Stimulated activated CD8-positive, alpha-beta memory T cell treated with anti-CD3 and anti-CD28 coated beads, Interleukin-7, amount 100 ng/mL, for 24 hours (primary cell): ENCODE results near the gene MAN2A1.
"Not testable (repeated sequence)": the region's sequence is repeated elsewhere in the genome, so short reads cannot be mapped to it uniquely, and the experiment has no call there.

Experiments
- DNase-seq: peaks from one replicate; pipeline ENCODE4 v3.0.0-alpha.2; 2020; ENCODE audit warnings: low read depth

Gene MAN2A1

DNA sequence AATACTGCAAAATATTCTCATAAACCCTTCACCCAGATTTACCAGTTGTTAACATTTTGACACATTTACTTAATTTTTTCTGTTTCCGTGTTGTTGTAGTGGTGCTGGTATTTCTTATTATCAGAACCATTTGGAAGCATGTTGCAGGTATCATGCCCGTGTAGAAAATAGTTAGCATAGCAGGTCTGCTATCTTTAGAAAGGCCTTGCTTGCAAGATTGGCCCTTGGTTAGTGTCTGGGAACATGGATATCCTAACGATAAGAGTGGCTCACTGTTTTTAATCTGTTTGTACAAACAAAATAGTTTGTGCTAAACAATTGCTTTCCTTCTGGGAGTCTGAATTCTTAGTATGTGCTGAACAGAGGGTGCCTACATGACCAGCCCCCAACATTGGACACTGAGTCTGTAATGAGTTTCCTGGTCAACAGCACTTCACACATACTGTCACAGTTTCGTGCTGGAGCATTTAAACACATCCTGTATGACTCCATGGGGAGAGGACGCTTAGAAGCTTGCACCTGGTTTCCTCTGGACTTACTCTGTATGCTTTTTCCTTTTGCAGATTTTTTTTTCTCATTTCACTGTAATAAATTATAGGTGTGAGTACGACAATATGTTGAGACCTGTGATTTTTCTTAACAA is 66.9 kb downstream of the MAN2A1 start:
- no peak for DNase-seq

DNA sequence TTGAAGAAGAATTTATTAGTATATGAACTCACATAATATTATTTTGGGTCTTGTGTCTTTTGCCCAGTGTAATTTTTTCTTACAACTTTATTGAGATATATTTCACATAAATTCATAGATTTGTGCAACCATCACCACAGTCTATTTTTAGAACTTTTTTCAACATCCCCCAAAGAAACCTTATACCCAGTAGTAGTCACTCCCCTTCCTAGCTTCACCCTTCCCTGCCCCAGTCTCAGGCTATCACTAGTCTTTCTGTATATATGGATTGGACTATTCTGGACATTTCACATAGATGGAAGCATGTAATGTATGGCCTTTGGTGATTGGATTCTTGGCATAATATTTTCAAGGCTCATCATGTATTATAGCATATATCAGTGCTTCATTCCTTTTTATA is 67.8 kb downstream of the MAN2A1 start:
- no peak for DNase-seq

DNA sequence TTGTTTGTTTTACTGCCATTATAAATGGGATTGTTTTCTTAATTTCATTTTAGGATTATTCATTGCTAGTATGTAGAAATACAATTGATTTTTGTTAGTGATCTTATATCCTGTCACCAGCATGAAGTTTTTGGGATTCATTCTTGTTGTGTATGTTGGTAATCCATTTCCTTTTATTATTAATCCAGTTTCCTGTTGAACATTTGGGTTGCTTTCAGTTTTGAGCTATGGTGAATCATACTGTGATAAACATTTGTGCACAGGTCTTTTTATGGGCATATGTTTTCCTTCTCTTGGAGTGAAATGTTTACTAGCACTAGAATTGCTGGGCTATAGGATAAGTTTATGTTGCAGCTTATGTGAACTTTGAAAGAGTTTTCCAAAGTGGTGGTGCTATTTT is 69.6 kb downstream of the MAN2A1 start:
- no peak for DNase-seq

DNA sequence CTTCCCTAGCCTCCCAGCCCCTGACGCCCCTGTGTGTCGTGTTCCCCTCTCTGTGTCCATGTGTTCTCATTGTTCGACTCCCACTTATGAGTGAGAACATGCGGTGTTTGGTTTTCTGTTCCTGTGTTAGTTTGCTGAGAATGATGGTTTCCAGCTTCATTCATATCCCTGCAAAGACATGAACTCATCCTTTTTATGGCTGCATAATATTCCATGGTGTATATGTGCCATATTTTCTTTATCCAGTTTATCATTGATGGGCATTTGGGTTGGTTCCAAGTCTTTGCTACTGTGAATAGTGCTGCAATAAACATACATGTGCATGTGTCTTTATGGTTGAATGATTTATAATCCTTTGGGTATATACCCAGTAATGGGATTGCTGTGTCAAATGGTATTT is 70.4 kb downstream of the MAN2A1 start:
- not testable (repeated sequence) for DNase-seq

DNA sequence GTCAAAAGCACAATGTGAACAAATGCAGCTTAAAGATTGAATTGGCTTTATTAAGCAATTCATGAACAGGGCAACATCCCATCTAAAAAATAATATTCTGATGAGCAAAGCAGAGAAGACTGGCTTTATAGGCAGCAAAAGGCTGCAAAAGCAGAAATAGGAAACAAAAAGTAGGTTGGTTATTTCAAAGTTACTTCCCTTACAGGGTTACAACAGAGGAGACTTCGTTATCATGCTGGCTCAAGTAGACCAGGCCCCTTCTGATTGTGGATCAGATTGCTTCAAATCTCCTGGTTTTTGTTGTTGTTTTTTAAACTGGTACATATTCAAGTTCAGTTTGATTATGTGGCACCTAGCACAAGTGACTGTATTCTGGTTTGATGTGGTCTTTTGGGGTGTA is 73.1 kb downstream of the MAN2A1 start:
- no peak for DNase-seq

DNA sequence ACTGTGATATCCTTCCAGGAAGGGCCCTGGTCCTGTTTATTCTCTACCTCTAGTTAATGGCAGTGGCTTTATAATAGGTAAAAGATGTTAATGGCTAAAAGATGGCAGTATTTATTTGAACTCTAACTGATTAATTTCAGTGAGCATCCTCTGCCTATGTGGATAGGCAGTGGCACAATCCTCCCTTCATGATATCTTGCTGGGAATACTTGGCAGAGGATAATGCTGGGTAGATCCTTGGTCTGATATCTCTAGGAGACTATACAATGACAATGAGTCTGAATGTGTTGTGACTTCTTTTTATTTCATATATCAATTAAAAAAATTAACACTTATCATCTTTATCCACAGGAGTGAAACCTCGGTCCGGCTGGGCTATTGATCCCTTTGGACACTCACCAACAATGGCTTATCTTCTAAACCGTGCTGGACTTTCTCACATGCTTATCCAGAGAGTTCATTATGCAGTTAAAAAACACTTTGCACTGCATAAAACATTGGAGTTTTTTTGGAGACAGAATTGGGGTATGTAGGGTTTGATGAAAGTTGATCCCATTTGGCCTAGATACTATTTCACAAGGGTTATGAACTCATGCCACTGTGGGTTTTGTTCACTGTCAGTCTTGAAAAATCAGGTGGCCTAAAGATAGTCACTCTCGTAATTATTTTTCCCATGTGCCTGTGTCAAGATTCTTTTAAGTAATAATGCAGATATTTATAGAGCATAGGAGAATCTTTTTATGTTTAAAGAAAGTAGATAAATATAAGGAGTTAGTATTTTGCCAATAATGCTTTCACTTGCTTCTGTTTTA is 77.7 kb downstream of the MAN2A1 start:
- no peak for DNase-seq

DNA sequence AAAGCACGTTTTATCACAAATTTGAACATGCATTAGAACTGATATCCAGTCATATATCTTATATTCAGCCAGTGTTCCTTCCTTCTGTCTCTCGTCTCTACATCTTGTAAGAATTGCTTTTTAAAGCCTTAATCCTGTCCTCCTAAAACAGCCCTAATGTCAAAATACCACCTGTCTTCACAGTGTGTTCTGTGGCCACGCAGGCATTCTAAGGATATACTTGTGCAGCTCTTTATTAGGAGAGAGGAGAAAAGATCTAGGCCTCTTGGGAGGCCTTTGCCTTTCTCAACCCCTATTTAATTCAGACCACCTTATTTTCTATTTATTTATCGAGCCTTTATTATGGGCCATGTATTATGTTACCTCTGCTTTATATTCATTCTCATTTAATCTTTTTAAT is 78.3 kb downstream of the MAN2A1 start:
- DNase-seq = no peak

DNA sequence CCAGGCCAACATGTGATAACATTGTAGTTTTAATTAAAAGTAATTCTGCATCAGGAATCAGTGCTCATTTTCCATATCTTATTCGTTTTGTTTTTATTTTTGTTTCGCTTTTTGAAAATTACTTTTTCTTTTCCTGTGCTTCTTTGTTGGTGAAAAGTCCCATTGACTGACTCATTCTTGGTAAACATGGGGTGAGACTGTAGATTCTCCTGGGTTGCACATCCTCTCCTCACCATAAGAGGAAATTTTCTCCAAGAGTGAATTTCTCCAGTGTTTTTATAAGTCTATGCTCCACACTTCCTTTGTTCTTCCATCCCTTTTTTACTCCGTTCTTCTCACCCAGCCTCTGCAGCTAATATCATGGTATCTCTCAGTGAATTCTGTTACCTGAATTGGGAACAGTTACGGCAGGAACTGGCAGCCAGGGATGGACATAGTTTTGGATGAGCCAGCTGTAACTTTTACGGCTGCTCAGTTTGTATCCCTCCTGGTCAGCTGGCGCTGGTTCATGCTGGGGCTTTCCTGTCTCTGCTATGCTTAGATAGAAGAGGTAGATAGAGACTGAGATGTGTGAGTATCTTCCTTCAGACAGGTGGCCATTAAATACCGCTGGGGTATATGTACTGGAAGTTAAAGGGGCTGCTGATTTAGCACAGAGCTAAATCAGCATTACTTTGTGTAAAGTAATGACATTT is 80.0 kb downstream of the MAN2A1 start:
- DNase-seq = no peak

DNA sequence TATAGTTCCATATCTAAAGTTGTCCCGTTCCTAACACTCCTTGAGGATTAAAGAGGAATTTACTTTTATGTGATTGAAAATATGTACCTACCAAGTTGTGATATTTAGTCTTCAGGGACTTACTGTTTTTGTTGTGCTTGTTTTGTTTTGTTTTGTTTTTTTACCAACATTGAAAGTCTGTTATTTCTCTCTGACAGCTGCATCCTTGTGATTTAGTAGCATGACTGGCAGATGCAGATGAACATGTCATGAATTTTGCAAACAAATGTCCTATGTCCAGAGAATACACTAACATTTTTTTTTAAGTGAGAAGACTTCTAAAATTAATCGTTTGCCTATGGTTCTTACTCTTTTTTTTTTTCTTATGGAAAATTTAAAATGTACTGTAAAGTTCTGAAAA is 85.4 kb downstream of the MAN2A1 start:
- DNase-seq = no peak

DNA sequence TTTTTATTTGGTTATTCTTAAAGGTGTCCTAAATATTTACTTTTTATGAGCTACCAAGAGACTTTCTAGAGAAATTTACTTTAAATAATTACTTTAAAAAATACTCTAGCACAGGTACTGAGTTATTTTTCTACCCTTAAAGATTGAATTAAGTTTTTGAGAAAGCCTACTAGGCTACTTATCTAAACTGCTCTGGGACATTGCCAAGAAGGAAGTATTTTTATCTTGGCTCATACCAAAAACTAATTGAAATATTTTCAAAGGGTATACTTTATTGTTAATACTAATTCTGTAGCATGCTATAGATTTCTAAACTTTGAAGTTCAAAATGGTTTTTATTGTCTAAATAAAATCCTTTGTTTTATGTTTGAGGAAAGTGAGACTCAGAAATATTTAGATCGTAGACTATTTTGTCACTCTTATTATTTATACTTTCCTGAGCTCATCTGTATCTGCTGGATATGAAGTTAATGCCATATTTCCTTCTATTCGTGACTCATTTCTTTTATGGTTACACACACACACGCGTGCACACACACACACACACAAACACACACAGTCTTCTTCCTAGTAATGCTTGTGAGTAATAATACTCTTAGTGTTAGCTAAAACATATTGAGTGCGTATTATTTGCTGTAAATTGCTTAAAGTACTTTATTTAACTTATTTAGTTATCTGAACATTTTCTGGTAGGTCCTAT is 89.5 kb downstream of the MAN2A1 start:
- DNase-seq = no peak

DNA sequence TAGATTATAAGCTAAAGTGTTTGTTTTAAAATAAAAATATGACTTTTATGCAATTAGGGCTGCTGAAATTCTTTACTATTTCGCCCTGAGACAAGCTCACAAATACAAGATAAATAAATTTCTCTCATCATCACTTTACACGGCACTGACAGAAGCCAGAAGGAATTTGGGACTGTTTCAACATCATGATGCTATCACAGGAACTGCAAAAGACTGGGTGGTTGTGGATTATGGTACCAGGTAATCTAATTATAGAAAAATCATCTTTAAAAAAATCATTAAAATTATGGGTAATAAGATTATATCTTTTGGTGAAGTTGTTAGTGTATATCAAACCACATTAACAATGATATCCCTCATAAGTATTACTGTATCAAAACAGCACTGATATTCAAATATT is 95.0 kb downstream of the MAN2A1 start:
- DNase-seq = no peak

DNA sequence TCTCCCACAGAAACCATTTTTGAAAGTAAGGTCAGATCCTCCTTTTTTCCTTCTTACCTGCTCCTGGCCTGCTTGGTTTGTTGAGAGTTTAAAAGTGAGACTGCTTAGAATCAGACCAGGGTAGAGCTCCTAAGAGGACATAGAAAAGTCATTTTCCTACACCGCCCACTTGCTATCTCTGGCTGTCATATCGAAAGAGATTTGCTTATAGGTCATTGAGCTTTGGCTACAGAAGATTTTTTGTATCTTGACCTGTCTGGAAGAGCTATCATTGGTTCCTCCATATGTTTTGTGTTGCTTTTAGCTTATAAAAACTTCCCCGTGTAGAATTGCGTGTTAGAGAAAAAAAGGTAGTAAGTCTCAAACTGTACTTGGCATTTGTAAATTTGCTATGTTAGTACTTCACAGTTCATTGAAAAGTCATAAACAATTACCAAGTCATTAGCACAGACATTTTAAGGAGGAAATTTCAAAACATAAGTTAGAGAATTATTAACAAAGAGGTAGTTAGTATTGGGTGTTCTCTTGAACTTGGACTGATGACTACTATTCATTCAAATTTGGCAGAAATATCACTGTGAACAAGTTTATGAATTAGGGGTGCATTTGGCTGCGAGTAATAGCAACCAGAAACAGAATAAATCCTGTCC is 96.6 kb downstream of the MAN2A1 start:
- DNase-seq = no peak

DNA sequence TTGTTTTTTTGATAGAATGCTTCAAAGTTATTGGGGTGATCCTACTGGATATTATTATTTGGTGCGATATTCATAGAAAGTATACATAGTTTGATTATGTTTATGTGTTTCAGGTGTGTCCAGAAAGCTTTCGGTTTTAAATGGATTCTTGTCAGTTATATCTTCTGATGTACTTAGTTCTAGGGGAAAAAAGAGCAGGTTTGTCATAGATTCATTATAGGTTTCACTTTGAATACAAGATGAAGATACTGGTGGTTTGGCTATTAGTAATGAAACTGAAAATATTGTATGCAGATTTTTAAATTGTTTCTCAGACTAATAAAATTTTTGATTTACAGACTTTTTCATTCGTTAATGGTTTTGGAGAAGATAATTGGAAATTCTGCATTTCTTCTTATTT is 98.9 kb downstream of the MAN2A1 start:
- no peak for DNase-seq

DNA sequence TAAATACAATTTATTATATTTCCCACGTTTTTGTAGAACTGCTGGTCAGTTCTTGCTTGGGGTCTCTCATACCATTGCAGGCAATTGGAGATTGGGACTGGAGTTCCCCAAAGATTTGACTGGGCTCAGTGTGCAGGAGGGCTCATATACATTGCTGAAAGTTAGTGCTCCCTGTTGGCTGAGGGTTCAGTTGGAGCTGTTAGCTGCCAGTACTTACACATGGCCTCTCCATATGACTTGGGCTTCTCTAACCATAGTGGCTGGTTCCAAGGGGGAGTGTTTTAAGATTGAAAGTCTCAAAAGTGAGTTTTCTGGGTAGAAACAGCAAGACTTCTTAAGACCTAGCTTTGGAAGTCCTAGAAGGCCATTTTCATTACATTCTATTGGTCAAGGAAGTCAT is 102.9 kb downstream of the MAN2A1 start:
- no peak for DNase-seq

DNA sequence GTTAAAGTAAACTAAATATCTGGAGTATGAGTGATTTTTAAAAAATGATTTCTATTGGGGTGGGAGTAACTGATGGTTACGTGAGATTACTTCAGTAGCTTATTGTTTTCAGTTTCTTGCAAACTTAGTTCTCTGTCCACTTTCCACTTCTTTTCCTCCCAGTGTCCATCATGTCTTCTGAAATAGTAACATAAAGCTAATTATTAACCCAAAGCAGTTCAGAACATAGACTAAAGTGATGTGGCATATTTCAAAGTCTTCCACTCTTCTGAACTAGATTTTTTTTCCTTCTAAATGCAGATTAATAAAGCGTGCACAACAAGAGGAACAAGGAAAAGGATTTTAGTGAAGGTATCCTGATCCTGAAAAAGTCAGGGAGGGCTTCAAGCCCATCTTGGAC is 114.1 kb downstream of the MAN2A1 start:
- DNase-seq = no peak

DNA sequence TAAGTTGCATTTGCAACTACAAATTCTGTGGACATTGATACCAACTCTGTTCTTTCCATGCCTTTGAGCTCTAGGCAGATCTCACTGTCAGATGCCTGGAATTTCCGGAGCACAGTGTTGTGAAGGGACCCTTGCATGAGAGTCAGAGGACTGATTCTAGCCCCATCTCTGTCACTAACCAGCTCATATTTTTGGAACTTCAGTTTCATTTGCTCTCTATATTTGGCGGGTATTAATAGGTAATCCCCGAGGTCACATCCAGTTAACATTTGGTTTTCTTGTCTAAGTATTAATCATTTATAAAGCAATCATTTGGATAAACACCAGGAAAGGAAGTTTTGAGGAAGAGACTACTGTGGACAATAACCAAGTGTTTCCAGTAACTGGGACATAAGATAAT is 115.7 kb downstream of the MAN2A1 start:
- no peak for DNase-seq

DNA sequence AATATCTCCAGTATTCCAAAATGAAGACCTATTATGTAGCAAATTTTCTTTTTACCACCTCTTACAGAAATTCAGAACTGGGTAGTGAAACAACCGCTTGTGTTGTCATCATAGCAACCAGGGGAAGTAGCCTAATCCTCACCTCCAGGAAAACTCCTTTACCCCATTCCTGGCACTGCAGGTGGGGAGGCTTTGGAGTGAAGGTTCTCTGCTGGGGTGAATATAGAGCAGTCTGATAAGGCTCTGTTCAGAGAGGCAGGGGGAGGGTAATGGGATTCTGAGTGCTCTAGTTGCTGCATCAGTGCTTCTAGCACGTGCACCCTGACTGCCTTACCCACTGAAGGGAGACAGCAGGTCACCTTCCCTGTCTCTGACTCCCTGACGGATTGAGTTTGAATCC is 116.2 kb downstream of the MAN2A1 start:
- DNase-seq = no peak

DNA sequence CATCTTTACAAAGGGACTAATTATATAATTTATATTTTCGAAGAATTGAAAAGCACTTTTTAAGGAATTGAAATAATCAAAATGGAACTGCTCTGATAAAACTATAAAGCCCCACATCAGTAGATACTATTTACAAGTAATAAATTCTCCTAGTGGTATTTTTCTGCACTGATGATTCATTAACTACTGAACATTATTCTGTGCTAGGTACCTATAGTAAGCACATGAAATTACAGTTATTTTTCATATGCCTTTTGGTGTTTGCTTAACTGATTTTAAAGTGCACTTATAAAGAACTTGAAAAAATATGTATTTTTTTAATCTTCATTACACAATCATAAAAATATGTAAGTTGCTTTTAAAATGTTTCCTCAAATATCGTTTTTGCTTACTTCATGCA is 123.0 kb downstream of the MAN2A1 start:
- DNase-seq = no peak

DNA sequence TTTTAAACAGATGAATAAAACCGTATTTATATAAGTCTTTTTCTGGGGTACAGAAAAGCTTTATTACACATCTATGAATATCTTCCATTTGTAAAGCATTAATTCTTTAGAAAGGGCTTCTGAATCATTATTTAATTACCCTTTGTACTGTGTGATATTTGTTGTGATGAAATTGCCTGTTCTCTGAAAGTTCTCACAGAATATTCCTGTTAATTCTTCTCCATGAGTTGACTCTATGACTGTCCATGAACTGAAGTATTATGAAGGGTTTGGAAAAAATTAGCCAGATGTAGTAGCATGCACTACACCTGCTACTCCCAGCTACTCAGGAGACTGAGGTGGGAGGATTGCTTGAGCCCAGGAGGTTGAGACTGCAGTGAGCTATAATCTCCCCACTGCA is 127.0 kb downstream of the MAN2A1 start:
- DNase-seq = no peak

DNA sequence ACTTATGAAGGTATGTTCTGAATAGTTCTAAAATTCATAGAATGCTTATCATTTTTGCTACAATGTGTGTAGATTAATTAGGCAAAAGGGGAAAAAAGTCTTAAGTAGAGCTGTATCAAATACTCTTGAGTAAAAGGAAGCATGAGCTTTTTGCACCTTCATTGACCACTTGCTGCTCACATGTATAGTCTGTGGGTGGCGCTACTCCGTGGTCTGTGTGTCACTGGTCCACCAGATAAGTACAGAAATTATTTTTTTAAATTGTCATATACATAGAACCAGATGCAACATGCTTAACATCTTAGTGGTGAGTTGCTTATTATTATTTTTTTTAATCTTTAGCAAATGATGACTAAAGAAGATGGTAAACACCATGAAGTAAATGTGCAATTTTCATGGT is 130.2 kb downstream of the MAN2A1 start:
- no peak for DNase-seq

DNA sequence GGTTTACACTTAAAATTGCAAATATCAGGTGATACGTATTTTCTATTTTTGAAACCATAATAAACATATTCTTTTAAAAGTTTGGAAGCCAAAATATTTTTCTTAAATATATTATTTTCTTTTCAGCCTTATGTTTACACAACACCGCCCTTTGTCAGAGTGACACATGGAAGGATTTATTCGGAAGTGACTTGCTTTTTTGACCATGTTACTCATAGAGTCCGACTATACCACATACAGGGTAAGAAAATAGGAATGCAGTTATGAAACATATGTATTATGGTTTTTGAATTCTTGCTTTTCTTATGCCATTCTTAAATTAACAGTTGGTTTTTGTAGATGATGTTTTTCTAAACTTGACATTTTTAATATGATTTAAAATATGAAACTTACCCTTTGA is 133.9 kb downstream of the MAN2A1 start:
- no peak for DNase-seq

DNA sequence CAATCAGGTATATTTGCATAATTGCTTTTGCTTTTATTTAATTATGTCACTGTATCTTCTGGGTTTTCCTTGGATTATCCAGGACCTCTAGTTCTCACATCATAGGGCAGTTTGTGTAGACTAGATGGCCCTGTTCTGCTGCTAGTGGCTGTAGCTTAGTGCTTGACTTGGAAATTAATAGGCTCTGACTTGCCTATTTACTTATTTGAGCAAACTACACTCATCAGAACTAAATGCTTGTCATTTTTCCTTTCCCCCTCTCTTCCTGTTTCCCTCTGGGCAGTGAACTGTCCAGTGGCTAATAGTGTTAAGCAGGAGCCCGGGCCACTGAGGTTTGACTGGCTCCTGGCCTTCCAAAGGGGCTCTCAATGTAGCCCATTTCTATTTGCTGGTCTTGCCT is 135.7 kb downstream of the MAN2A1 start:
- DNase-seq = no peak
